K562 (cell line): ENCODE results near the gene HAGHL. TPM values are rescaled to one million over a fixed set of nuclear protein-coding genes. Genes with fewer than 3 reads are reported as not detected.

Experiments
- BCL6 ChIP-seq: fragments of 250-450 bp; sonication (Bioruptor Pico); IDR thresholded peaks from 2 replicates; pipeline ENCODE4 v1.4.0; 2020
- BDP1 ChIP-seq: IDR thresholded peaks from 3 replicates; pipeline ENCODE4 v1.6.1; 2011; ENCODE audit not compliant: insufficient read length, insufficient read depth
- CHCHD3 ChIP-seq: fragments of 250-450 bp; sonication (Bioruptor Pico); IDR thresholded peaks from 2 replicates; pipeline ENCODE4 v2.1.2; 2022; ENCODE audit warnings: mild to moderate bottlenecking
- HLTF ChIP-seq: fragments of 450-650 bp; IDR thresholded peaks from 2 replicates; pipeline ENCODE4 v1.6.1; 2016
- JUND ChIP-seq, 2 experiments: IDR thresholded peaks; 2 replicates in 1 of 2; 3 replicates in 1 of 2; pipeline ENCODE4 v1.6.1; 2011; ENCODE audit warnings: borderline replicate concordance in 2 of 2, low read depth in 2 of 2, low read length in 2 of 2, improper control_type of control experiment in 1 of 2, missing biosample characterization in 1 of 2, missing genetic modification characterization in 1 of 2, missing genetic modification reagents in 1 of 2
- KAT2B ChIP-seq: IDR thresholded peaks from one replicate; pipeline ENCODE4 v1.6.1; 2012; ENCODE audit warnings: low read depth, mild to moderate bottlenecking, control low read depth, inconsistent platforms, low read length, moderate library complexity
- KHSRP ChIP-seq: fragments of 450-650 bp; IDR thresholded peaks from 2 replicates; pipeline ENCODE4 v1.6.1; 2017
- NR1H2 ChIP-seq: sonication (generic); formaldehyde crosslinking; IDR thresholded peaks from 2 replicates; pipeline ENCODE4 v1.4.0; 2020; ENCODE audit warnings: mild to moderate bottlenecking, missing genetic modification reagents
- OTX1 ChIP-seq: fragments of 450-650 bp; formaldehyde crosslinking; IDR thresholded peaks from 2 replicates; pipeline ENCODE4 v1.4.0; 2022; ENCODE audit warnings: mild to moderate bottlenecking
- SIN3B ChIP-seq: fragments of 450-650 bp; IDR thresholded peaks from 2 replicates; pipeline ENCODE4 v1.6.1; 2017; ENCODE audit warnings: low read depth, mild to moderate bottlenecking, moderate library complexity
- SRSF7 ChIP-seq: fragments of 200-400 bp; formaldehyde crosslinking; optimal IDR thresholded peaks from 2 replicates; pipeline ENCODE3; 2017; ENCODE audit warnings: mild to moderate bottlenecking, low read depth, low read length
- TAL1 ChIP-seq: fragments of 450-650 bp; IDR thresholded peaks from 2 replicates; pipeline ENCODE4 v1.6.1; 2016; ENCODE audit warnings: mild to moderate bottlenecking
- TBL1XR1 ChIP-seq, 2 experiments: IDR thresholded peaks; 2 replicates each; pipeline ENCODE4 v1.6.1; 2012; ENCODE audit warnings: improper control_type of control experiment in 2 of 2, low read length in 2 of 2, mild to moderate bottlenecking in 1 of 2
- TBP ChIP-seq: optimal IDR thresholded peaks from 2 replicates; pipeline ENCODE3; 2011; ENCODE audit warnings: low read depth, low read length, improper control_type of control experiment
- ZFX ChIP-seq: sonication (generic); formaldehyde crosslinking; IDR thresholded peaks from 2 replicates; pipeline ENCODE4 v1.8.0; 2022; ENCODE audit warnings: mild to moderate bottlenecking, missing genetic modification reagents, moderate library complexity
- ZNF57 ChIP-seq: fragments of 450-650 bp; formaldehyde crosslinking; IDR thresholded peaks from 2 replicates; pipeline ENCODE4 v1.4.0; 2020; ENCODE audit warnings: mild to moderate bottlenecking, moderate library complexity
- ZNF583 ChIP-seq: fragments of 250-450 bp; sonication (Bioruptor Pico); IDR thresholded peaks from 2 replicates; pipeline ENCODE4 v1.4.0; 2020
- ZNF586 ChIP-seq: fragments of 450-650 bp; formaldehyde crosslinking; conservative IDR thresholded peaks from 2 replicates; pipeline ENCODE4 v1.4.0; 2020; ENCODE audit warnings: mild to moderate bottlenecking, moderate library complexity
- polyA plus RNA-seq, 8 experiments: library from polyadenylated mRNA; depleted of rRNA in 4 of 8; stranded (reverse) in 5 of 8; unstranded in 3 of 8; fragments of >200 nt; fragmentation: Nextera tagmentation in 2 of 8; fragmentation: Illumina TruSeq in 1 of 8; extraction: Ambion mirVana in 2 of 8; extraction: Trizol in 1 of 8; gene quantifications; 2 replicates each; pipeline versions ENCODE4 v1.2.1 to v1.2.3, GENCODE V29; 2011 to 2014; ENCODE audit warnings: inconsistent platforms in 1 of 8, missing spikeins in 1 of 8
- total RNA-seq, 7 experiments: library from RNA; depleted of rRNA in 6 of 7; stranded (reverse); fragments of >200 nt in 6 of 7; fragmentation: Illumina TruSeq in 2 of 7; extraction: Trizol in 2 of 7; gene quantifications; 2 replicates each; pipeline versions ENCODE4 v1.2.1 to v1.2.3, GENCODE V29; 2011 to 2021; ENCODE audit warnings: low replicate concordance in 1 of 7
- TF ChIP-seq, protein P1 (sequence below): sonication (generic); formaldehyde crosslinking; IDR thresholded peaks from 2 replicates; pipeline ENCODE4 v1.8.0; 2023; ENCODE audit warnings: missing genetic modification reagents, mild to moderate bottlenecking, borderline replicate concordance
- TF ChIP-seq, protein P2 (sequence below): fragments of 250-450 bp; sonication (Bioruptor Pico); IDR thresholded peaks from 2 replicates; pipeline ENCODE4 v1.9.0; 2021; ENCODE audit warnings: mild to moderate bottlenecking

Gene HAGHL
- total and polyA plus RNA-seq, 9 of the 15 experiments (the other 6 are each of a cell fraction or from before 2014, with no cell fraction given): 0.31 to 83.4 (median 20.7) TPM

DNA sequence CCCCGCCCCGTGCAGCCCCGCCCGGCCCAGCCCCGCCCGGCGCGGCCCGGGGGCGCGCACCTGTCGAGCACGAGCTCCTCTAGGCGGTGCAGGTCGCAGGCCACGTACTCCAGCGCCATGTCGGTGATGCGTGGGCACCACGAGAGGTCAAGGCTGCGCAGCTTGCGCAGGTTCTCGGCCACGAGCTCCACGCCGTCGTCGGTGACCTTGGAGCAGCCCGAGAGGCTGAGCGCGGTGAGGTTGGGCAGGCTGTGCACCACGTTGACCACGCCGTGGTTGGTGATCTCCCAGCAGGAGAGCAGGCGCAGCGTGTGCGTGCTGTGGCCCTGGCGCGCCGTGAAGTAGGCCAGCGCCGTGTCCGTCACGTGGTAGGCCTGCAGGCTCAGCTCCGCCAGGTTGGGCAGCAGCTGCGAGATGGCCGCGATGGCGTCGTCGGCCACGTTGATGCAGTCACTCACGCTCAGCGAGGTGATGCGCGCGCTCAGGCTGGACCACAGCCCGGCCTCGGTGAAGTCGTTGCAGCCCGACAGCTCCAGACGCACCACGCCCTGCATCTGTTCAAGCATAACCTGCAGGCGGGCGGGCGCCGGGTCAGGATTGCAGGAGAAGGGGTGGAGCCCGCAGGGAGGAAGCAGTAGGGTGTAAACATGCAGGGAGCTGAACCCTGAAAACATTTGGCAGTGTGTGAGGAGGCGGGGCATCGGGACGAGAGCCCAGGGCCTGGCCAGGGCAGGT is 31.4 kb upstream of the HAGHL start (continued):
- TF ChIP-seq, protein P1, sequence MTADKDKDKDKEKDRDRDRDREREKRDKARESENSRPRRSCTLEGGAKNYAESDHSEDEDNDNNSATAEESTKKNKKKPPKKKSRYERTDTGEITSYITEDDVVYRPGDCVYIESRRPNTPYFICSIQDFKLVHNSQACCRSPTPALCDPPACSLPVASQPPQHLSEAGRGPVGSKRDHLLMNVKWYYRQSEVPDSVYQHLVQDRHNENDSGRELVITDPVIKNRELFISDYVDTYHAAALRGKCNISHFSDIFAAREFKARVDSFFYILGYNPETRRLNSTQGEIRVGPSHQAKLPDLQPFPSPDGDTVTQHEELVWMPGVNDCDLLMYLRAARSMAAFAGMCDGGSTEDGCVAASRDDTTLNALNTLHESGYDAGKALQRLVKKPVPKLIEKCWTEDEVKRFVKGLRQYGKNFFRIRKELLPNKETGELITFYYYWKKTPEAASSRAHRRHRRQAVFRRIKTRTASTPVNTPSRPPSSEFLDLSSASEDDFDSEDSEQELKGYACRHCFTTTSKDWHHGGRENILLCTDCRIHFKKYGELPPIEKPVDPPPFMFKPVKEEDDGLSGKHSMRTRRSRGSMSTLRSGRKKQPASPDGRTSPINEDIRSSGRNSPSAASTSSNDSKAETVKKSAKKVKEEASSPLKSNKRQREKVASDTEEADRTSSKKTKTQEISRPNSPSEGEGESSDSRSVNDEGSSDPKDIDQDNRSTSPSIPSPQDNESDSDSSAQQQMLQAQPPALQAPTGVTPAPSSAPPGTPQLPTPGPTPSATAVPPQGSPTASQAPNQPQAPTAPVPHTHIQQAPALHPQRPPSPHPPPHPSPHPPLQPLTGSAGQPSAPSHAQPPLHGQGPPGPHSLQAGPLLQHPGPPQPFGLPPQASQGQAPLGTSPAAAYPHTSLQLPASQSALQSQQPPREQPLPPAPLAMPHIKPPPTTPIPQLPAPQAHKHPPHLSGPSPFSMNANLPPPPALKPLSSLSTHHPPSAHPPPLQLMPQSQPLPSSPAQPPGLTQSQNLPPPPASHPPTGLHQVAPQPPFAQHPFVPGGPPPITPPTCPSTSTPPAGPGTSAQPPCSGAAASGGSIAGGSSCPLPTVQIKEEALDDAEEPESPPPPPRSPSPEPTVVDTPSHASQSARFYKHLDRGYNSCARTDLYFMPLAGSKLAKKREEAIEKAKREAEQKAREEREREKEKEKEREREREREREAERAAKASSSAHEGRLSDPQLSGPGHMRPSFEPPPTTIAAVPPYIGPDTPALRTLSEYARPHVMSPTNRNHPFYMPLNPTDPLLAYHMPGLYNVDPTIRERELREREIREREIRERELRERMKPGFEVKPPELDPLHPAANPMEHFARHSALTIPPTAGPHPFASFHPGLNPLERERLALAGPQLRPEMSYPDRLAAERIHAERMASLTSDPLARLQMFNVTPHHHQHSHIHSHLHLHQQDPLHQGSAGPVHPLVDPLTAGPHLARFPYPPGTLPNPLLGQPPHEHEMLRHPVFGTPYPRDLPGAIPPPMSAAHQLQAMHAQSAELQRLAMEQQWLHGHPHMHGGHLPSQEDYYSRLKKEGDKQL: no peak
- TF ChIP-seq TAL1 (no peak), ZNF586 (CRISPR knock-in tag) (no peak), KAT2B (no peak), TBL1XR1 (IDR thresholded peaks at IDR 0.05; ENCODE audit: low read length in 2 of 2) (no peak), BCL6 (CRISPR knock-in tag) (no peak), NR1H2 (CRISPR knock-in tag) (no peak), OTX1 (CRISPR knock-in tag) (no peak), JUND (IDR thresholded peaks at IDR 0.05; ENCODE audit: borderline replicate concordance, low read depth, low read length) (no peak), JUND (tag; IDR thresholded peaks at IDR 0.05; ENCODE audit: borderline replicate concordance, low read depth, low read length) (peak; percentile 35; the same call in 1 of the 3 replicates), BDP1 (no peak), HLTF (no peak), CHCHD3 (CRISPR knock-in tag) (no peak), KHSRP (no peak), ZNF583 (no peak), SRSF7 (no peak), TBP (peak; percentile 17), ZNF57 (CRISPR knock-in tag) (no peak), SIN3B (peak; percentile 30; the same call in 1 of the 2 replicates), ZFX (CRISPR knock-in tag) (peak; percentile 79)
- TF ChIP-seq, protein P2, sequence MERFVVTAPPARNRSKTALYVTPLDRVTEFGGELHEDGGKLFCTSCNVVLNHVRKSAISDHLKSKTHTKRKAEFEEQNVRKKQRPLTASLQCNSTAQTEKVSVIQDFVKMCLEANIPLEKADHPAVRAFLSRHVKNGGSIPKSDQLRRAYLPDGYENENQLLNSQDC: no peak
